Stimulated activated CD4-positive, alpha-beta T cell treated with anti-CD3 and anti-CD28 coated beads, Interleukin-15, amount 100 ng/mL, for 24 hours (primary cell): ENCODE results near the gene INTS4.
"Not testable (repeated sequence)": the region's sequence is repeated elsewhere in the genome, so short reads cannot be mapped to it uniquely, and the experiment has no call there.

Source experiments
- DNase-seq: peaks from one replicate; pipeline ENCODE4 v3.0.0-alpha.2; 2020

Gene INTS4, protein sequence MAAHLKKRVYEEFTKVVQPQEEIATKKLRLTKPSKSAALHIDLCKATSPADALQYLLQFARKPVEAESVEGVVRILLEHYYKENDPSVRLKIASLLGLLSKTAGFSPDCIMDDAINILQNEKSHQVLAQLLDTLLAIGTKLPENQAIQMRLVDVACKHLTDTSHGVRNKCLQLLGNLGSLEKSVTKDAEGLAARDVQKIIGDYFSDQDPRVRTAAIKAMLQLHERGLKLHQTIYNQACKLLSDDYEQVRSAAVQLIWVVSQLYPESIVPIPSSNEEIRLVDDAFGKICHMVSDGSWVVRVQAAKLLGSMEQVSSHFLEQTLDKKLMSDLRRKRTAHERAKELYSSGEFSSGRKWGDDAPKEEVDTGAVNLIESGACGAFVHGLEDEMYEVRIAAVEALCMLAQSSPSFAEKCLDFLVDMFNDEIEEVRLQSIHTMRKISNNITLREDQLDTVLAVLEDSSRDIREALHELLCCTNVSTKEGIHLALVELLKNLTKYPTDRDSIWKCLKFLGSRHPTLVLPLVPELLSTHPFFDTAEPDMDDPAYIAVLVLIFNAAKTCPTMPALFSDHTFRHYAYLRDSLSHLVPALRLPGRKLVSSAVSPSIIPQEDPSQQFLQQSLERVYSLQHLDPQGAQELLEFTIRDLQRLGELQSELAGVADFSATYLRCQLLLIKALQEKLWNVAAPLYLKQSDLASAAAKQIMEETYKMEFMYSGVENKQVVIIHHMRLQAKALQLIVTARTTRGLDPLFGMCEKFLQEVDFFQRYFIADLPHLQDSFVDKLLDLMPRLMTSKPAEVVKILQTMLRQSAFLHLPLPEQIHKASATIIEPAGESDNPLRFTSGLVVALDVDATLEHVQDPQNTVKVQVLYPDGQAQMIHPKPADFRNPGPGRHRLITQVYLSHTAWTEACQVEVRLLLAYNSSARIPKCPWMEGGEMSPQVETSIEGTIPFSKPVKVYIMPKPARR

DNA sequence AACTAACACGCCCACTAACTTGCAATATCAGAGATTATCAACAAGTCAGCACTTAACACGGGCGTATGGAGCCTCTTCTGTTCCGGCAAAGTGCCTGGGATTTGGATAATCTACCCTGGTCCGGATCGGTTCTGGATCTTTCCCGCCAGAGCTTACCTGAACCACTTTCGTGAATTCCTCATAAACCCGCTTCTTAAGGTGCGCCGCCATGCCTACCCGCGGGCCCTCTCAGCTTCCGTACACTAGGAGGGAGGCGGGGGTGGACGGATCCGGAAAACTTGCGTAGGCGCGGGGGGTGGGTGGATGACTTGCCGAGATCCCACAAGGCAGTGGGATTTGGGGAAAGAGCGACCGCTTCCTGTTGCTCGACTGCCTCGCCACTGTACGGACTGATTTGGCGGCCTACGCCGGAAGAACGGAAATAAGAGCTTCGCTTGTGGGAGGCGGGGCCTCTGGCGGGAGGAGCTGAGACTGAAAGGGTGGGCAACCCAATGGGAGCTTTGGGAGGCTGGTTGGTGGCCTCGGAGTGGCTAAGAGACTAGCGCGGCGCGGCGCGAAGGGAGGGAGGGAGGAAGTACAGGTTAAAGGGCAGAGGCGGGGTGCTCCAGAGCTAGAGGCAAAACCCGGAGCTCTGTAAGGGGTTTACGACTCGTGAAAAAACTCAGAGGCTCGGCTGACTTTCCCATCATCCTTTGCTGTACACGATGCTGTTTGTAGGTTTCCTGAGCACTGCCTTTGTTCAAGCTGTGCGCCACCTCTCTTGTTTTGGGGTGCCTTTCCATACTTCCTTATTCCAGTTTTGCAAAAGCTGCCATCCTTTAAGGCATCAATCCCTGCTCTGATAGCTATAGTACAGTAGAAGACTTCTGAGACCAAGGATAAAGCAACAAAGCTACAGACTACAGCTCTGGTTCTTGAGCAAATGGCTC is at the start of gene INTS4:
Gene INTS4 (minus strand): TSS at position 235 of the 929 bp plus-strand sequence. CDS start 25 bp downstream, at position 210.
- peak; percentile 98 for DNase-seq

- no peak for DNase-seq
Measured at GRCh38 chr11:78041843-78042440, 47.5 kb upstream of the INTS4 start.

GRCh38 chr11:78041380-78041719 is 46.9 kb upstream of the INTS4 start:
- DNase-seq, result not testable (repeated sequence)

DNA sequence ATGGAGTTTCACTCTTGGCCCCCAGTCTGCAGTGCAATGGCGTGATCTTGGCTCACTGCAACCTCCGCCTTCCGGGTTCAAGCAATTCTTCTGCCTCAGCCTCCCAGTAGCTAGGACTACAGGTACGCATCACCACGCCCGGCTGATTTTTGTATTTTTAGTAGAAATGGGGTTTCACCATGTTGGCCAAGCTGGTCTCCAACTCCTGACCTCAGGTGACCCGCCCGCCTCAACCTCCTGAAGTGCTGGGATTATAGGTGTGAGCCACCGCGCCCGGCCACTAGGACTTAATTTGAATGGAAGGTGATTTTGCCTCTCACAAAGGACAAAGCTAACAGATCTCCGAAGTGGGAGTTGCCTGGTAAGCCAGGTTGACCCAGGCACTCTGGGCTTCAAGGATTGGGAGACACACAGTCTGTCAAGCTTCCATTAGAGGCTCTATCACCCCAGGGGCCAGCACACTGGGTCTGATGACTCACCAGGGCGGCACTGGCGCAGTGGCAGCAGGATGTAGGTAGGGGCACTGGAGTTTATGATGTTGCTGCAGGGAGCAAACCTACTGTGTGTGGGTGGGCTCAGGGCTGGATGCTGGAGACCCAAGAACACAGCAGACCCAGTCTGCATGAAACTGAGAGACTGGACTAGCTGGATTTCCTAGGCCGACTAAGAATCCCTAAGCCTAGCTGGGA is 46.4 kb upstream of the INTS4 start:
- no peak for DNase-seq

- peak; percentile 43 for DNase-seq
Measured at GRCh38 chr11:78039919-78040671, 45.6 kb upstream of the INTS4 start.

DNA sequence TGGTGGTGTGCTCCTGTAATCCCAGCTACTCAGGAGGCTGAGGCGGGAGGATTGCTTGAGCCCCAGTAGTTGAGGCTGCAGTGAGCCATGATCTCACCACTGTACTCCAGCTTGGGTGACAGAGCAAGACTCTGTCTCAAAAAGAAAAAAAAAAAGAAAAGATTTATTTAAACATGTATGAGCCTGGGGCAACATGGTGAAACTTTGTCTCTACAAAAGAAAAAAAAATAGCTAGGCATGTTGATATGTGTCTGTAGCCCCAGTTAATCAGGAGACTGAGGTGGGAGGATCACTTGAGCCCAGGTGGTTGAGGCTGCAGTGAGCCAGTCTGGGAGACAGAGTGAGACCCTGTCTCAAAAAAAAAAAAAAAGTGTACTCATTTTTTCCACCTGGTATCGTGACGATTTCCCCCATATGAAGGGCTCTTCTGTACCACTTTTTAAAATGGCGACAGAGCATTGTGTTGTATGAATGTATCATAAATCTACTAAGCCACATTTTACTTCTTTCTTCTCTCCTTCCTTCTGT is 45.0 kb upstream of the INTS4 start:
- no peak for DNase-seq

DNA sequence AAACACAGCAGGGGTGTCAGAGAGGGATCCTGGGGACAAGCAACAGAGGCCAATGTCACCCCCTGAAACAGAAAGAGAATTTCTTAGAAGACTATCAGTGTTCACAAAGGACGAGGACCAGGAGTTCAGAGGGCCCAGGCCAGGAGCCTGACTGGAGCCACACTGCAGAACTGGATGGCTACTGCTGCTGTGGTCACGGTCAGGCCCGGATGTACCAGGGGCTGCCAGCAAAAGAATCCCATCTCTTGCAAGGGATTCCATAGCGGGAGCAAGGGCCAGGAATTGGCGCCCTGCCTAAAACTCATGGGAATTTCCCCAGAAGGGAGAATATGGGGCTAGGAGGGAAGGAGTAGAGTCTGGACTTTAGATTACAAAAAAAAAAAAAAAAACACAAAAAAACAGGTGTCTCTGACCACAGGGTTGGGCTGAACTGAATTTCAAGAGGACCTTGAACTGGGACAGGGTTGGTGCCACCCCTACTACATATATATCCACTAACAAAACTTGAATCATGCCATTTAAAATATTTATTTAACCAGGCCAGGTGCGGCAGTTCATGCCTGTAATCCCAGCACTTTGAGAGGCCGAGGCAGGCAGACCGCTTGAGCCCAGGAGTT is 44.3 kb upstream of the INTS4 start:
- no peak for DNase-seq

DNA sequence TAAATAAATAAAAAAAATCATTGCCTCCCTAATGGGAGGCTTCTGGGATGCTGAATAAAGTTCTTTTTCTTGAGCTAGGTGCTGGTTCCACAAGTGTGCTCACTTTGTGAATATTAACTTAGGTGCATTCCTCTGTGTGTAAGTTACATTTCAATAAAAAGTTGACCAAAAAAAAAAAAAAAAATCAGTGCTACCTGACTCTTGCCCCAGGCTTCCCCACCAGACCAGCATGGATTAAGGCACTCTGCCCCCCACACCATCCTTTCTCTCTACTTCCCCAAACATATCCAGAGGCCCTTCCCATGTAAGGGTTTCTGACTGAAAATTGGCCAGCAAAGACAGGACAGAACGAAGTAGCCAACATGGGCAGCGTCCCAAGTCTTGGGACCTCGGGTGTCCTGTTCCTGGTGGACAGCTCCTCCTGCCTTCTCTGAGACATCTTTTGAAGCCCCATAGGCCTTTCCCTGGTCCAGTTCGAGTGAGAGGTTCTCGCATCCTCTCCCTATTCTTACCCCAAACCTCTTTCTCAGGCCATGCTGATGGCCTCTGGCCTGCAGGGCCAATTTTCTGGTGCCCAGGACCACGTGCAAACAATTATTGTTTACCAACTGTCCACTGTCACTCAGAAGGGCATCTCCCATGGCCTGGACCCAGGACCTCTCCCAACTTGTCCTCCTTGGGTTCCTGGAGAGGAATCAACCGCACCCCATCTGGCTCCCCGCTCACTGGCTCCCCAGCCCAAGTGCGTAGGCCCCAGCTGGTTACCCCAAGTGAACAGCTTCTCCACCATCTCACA is 43.6 kb upstream of the INTS4 start:
- no peak for DNase-seq

- no peak for DNase-seq
Measured at GRCh38 chr11:78037056-78037455, 42.6 kb upstream of the INTS4 start.

- DNase-seq, result no peak
Measured at GRCh38 chr11:78036313-78036712, 41.8 kb upstream of the INTS4 start.

- no peak for DNase-seq
Measured at GRCh38 chr11:78034623-78035022, 40.2 kb upstream of the INTS4 start.

DNA sequence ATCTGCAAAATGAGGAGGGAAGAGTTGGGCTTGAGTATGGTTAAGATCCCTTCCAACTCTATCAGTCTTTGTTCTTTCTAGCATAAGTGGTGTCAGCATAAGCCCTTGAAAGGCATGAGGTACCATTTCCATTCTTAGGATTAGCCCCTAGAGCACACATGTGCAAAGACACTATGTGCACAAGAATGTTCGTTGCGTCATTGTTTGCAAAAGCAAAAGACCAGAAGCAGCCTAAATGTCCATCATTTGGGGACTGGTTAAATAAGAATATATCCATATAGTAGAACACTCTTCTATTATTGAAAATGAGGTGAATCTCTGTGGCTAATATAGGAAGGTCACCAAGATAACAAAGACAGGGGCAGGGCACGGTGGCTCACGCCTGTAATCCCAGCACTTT is 38.6 kb upstream of the INTS4 start:
- no peak for DNase-seq

DNA sequence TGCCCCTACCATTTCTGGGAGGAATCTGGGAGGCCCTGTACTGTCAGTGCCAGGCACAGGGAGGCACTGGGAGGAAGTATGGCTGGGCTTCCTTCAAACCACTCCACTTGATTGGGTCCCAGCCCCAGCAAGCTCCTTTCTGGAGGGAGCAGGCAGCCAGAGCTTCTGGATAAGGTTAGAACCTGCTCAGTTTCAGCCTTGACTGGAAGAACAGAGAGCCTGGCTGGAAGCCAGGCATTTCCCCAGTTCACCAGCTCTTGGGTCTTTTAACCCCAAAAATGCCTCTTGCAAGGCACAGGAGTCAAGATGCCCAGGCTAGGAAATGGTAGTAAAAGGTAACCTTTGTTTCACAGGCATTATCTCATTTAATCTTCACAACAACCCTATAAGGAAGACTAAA is 37.6 kb upstream of the INTS4 start:
- no peak for DNase-seq

DNA sequence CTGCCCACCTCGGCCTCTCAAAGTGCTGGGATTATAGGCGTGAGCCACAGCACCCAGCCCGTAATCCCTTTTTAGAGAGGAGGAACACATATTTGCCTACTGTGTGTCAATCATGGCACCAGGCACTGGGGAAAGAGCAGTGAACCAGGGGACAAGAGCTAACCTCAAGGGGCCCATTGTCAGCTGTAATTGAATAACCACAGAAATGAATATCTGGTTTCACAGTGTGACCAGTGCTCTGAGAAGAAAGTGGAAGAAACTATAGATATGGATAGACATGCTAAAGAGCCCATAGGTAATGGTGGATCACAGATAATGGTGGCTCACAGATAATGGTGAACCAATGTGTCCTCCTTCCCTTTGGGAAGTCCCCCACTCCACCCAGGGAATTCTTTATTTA is 37.2 kb upstream of the INTS4 start:
- DNase-seq, result no peak

GRCh38 chr11:78030429-78031325 is 36.2 kb upstream of the INTS4 start:
- no peak for DNase-seq

GRCh38 chr11:78028423-78028822 is 34.0 kb upstream of the INTS4 start:
- DNase-seq, result not testable (repeated sequence)

- no peak for DNase-seq
Measured at GRCh38 chr11:78027759-78028158, 33.3 kb upstream of the INTS4 start.

DNA sequence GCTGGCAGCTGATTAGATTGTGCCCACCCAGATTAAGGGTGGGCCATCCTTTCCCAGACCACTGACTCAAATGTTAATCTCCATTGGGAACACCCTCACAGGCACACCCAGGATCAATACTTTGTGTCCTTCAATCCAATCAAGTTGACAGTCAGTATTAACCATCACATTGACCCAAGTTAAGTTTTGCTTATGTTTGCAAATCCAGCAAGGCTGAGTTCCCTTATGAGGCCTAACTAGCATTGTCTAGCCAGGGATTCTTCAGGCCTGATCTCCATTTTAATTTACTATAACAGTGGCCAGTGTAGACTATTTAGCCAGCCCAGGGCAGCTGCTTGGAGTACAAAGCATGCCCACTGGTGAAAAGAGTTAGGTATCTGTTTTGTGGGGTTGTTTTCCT is 30.9 kb upstream of the INTS4 start:
- DNase-seq, result no peak
